NK-92 (cell line): ENCODE measurements around the gene CHD6.

Experiments
- DNase-seq: peaks from one replicate; lab custom pipeline; 2025; ENCODE audit not compliant: unreplicated experiment; lab: John Stamatoyannopoulos, UW

Gene CHD6

DNA sequence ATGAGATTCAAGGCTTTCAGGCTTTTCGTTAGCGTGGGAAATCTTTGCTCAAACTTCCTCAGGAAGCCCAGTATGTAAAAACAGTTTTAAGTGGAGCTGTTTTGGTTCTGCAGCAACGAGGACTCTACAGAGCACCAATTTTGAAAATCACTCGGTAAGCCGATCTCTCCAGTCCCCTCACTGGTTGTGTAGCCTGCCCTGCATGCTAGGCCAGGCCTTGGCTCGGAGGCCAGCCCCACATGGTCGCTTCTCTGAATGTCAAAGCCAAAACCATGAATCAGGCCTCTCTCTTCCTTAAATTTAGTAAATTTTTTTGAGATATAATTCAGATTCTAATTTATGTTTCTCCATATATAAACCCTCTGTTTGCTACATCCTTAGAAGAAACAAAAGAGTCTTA is 108.0 kb downstream of the CHD6 start:
- no peak for DNase-seq

DNA sequence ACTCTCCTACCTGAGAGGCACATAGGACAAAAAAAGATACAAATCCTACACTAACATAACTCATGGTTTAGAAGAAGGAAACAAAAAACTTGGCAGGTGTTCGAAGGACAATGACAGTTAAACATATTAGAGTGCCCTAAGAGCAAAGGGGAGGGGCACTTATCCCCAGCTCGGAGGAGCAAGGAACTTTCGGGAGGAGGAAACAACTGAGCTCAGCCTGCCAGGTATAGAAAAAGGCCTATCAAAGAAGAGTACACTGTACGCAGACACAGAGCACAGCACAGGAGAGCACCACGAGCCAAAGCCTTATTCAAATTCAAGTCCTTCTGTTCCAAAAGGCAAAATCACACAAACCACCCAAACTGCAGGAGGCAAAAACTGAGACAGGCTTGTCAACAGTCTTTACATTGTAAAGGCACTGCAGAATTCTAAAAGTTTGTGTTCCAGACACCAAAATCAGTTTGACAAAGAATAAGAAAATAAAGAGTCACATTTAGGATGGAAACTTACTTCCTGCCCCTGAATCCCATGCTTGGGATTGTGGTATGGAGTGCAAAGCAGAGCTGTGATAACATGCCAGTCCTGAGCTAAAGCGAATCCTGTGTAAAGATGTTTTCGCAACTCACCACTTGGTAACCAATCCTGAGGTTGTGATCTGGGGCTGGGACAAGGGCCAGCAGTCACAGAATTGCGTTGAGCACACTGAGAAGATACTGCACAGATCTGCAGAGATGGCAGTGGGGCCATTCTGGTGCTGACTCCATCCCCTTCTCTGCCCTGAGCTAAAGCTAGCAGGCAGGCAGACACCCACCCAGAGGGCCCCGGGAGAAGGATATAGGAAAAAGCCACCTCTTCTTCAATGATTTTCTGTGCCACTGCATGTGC is 108.6 kb downstream of the CHD6 start:
- DNase-seq, result no peak

DNA sequence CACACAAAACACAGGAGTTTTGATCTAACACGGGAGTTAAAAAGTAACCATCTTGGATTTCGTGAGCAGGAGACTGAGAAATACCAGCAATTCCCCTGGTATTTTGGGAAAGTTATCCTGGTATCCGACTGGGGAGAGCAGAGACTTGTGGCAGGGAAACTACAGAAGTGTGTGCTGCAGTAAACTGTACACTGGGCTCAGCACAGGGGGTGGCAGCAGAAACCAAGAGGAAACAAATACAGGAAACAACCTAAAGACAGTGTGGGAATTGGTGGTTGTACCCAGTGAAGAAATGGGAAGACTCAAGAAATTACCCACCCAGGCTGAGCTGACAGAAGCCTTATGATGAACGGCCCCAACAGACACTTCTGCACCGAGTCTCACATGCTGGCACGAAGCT is 109.8 kb downstream of the CHD6 start:
- no peak for DNase-seq

DNA sequence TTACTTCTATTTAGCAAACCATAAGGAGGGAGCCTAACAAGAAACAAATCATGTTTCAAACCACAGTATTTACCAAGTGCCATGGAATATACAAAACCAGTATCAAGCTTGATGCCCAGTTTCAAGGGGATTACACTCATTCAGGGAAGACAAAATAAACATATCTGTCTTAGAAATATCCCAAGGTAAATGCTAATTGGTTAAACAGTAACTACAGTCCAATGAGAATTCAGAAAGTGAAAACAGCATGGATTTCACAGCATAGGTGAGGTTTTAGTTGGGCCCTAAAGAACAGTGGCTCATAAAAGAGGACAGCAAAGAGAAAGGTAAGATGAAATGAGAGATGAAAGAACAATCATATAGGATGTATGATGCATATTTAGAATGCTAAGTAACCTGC is 110.3 kb downstream of the CHD6 start:
- DNase-seq, result no peak

DNA sequence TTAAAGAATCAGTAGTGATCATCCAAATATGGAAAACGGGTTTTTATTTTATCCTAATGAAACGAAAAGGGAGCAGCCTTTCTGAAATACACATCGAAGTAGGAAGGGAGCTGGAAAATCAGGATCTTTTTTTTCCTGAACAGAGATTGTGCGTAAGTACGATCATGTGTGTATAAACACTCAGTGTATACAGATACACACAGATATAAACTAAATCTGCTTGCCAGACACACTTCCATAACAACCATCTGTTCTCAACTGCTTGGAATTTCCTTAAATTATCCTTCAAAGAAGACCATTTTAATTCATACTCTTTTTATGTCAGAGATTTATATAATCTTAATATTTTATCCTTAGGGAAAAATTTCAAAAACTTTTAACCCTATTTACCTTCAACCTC is 110.7 kb downstream of the CHD6 start:
- DNase-seq, result no peak

DNA sequence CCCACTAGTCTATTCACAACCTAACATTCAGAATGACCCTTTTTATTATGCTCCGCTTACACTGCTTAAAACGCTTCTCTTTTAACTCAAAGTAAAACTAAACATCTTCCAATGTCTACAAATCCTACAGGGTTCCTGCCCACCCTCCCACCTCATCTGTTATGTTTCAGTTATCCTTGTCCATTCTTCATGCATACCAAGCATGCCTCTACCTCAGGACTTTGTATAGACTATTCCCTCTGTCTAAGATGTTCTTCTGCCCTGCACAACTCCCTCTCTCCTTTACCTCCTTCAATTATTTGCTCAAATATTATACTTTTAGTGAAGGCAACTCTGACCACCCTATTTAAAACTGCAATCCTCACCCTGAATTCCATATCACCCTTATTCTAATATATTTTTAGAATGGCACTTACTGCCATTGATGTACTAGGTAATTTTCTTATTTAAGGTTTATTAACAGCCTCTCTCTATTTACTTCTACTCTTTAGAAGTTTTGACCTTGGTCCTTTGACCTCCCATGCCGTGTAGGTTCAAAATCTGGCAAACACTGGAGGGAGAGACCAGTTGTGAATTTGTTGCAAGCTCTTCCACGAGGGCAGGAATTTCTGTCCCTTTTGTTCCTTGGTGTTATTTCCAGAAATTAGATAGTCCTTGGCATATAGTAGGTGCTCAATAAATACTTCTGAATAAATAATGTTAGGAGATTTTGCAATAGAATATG is 111.8 kb downstream of the CHD6 start:
- no peak for DNase-seq

DNA sequence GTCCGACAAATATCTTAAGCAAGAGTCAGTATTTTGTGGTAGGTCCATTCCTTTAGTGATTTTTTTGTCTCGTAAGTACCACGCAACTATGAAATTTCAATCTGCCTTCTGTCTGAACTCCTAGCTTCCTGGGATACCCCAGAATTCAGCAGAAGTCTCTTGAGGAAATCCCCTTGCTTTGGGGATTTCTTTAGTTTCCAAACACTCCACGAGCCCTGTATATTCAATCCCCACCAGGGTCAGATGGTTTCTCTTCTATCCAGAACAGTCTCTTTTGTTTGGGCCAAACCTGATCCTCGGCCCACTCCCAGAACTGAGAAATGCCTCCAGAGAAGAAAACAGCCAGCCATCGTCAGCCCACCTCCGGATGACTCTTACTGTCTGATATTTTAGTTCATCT is 113.0 kb downstream of the CHD6 start:
- no peak for DNase-seq

DNA sequence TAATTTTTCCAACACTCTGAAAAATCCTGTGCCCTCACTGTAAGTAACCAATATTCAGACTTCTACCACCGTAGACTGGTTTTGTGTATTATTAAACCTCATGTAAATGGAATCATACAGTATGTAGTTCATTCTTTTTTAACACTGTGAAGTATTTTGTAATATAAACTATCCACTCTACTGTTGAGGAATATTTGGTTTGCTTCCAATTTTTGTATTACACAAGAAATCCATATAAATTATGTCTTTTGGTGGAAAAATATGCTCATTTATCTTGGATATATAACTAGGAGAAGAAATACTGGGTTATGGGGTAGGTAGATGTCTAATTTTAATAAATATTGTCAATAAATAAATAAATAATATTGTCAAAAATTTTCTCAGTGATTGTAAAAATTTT is 116.8 kb downstream of the CHD6 start:
- DNase-seq, result no peak

DNA sequence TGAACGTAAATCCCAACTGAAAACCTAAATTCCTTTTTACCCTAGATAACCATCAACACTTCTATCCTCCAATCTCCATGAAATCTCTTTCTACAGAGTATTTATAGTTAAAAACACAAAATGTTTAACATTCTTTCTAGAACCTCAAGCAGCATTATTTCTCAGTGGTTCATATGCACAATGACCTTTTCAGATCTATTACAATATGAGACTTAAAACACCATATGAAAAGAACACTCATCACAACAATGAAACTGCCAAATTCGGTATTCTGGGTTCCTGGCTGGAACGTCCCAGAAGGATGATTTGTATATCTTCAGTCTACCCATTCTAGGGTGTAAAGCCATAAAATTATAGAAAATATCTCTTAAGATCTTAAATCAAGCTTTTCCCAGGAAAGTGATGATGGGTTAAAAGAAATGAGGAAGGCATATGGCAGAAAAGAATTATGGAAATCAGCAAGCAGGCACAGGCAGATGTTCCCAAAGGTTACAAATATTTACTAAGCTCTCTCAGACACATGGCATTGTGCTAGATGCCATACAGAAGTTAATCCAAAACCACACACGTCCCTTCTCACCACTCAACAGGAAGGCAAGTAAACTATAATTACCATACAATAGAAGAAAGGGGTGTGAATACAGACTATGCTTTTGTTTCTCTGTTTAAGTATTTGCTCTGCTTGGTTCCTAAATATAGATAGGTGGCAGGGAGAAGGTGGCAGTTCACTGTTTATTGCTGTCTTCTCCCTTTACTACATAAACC is 118.0 kb downstream of the CHD6 start:
- DNase-seq, result no peak

DNA sequence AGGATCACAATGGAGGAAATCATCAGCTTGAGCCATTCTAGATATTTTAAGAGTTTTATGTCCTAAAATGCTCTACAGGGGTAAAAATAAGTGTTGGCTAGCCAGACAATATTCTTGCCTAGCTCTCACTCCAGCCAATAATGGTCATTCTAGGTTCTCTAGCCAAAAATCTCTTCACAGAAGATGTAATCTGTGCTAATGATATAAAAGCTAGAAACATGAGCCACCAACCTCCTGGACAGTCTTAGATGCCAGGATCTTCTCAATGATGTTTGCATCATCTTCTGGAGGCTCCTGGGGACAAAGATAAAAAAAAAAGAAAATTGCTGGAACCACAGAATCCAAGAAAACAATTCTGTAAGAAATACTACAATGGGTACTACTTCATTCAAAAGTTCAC is 119.1 kb downstream of the CHD6 start:
- DNase-seq, result no peak

DNA sequence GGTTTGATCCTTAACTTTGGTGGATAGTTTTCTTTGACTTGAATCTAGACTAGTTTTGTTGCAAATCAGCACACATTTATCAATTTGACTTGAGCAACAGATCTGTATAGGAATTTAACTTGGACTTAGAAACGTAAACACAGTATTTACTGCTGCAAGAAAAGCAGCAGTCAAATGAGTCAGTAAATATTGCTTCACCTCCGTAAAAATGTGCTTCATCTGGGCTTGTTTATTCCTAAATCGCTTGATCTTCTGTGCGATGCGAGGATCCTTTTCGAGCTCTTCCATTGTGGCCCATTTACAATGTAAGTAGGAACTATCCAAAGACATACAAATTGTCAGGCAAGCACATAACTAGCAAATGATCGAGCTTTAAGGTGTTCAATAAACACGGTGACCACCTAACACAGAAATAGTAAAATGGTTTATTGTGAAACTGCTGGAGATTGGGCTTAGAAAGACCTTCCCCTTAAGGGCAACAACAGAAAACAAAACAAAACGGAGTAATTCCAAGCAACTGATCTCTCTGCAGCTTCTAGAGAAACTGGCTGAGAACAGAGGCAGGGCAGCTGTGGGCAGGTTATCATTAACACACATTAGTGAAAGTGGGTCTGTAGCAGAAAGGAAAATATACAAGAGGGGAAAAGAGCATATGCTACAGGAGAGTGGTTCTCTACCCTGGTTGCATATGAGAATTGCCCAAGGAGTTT is 120.8 kb downstream of the CHD6 start:
- no peak for DNase-seq

DNA sequence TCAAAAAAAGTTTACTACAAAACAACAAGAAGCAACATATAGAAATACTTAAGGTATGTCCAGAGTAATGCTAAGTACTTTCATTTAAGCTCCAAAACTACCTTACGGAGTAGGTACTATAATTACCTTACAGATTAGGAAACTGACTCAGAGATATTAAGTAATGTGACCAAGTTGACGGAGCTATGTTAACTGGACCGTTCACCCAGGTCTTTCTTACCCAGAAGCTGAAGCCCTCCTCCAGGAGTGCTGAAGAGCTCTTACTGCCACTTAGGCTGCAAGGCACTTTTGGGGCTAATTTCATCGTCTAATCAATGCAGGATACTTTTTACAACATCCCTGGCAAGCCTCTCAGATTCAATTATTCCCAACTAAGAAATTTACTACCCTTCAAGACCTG is 123.7 kb downstream of the CHD6 start:
- DNase-seq, result no peak

DNA sequence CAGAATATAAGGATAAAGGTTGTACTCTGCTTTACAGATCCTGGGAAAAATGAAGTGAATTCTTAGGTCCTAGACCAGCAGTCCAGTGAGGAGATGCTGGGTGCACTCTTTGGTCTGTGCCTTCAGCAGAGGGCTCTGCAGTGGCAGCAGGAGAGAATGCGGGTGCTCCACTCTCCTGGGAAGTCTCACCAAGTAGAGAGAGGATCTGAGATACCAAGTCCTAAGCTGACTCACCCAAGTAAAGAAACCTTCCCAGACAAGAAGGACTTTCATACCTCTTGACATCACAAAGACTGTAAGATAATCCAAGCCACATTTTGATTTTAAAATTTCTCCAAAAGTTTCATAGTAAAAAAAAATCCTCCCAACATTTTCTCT is 134.6 kb downstream of the CHD6 start:
- no peak for DNase-seq

DNA sequence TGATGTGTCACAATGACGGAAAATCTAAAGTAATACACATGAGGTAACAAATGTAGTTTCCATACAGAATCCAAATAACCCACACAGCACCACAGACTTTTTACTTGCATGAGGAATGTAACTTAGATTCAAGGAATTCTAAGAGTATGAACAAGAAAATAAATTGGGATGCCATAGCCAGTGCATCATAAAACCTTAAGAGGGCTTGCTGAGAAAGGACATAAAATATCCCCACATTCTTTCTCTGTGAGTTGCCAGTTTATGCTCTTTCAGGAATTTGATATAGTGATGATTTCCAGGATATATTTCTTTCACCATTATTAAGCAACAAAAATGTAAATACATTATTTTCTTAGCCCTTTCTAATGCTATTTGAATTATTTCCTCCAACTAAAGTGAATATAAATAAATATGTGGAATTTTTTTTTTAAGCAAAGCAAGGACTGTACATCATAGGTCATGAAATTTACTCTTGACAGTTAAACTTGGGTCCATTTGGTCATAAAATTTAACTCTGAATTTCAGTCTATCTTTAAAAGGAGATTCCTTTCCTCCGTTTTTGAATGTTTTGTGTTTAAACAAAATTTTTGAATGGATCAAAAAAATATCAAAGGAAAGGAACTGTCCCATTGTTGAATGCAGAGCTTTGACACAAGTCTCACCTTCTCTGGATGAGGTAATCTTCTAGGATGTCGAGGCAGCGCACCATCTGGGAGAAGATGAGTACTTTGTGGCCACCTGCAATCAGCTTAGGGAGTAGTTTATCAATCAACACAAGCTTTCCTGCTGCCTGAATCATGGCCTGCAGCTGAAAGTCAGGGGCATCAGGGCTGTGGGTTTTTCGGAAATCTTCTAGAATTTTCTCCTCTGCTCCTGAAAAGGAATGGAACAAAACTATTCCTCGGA is 135.3 kb downstream of the CHD6 start:
- no peak for DNase-seq

DNA sequence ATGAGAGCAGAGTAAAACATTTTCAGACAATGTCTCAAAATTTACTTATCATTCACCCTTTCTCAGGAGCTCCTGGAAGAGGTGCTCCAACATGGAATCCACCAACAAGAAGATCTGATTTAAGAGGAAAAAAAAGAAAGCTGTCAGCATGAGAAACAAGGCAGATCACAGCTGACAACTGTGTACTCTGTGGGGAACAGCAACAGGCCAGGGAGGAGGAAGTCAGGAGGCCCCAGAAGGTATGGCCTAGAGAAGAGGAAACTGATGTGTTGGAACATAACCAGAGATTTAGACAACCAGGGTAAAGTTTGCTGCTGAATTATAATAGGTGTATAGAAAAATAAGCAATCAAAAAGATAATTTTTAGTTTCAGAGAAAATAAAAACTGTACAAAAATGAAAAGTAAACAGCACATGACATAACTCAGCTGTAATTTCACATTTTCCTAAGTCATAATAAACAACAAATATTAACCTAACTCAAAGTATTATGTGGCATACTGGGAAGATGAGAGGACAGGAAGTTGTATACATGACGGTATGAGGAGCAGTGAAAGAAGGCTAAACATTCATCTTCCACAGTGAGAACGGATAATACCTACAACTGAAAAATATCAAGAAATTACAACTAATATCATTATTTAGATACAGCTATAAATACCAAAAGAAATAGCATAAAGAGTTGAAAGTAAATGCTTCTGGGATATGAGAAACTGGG is 138.0 kb downstream of the CHD6 start:
- no peak for DNase-seq

DNA sequence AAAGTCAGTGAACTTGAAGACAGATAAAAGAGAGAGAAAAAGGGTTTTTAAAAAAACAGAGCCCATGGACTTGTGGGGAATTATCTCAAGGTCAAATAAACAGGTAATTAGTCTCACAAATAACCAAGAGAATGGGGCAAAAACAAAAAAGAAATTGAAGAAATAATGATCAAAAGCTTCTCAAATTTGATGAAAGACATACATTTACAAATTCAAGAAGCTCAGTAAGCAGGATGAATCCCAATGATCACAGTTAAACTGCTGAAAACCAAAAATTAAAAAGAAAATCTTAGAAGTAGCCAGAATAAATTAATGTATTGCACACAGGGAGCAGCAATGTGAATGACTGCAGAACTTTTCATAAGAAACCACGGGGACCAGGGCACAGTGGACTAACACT is 139.1 kb downstream of the CHD6 start:
- no peak for DNase-seq

DNA sequence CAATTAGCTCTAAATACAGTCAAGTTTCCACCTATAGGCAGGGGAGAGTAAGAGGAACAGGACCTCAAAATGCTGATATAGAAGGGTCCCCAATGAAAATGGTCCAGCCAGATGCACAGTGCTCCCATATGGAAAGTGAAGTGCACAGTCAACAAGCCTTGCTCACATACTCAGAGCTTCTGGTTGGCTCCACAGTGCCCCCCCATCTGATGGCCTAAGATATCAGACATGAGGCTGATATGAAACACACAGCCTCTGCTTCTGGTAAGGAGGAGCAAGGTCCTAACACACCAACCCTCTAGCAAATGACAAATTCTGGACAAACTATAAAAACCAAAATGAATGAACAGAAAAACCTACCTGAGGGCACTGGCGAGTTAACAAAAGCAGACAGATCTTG is 140.2 kb downstream of the CHD6 start:
- DNase-seq, result no peak

DNA sequence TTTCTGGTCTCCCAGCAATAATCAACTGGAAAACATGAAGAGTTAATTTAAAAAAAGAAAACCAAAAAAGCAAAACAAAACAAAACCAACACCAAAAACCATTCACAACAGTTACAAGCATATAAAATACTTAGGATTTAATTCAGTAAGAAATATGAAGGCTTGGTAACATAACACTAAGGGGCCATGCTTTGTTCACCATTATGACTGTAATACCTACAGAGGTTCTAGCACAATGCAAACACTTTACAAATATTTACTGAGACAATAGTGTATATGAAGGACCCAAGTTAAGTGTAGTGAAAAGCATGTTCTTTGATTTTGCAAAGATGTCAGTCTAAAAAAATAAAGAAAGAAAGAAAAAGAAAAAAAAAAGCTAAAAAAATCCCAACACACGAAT is 141.7 kb downstream of the CHD6 start:
- DNase-seq, result no peak

DNA sequence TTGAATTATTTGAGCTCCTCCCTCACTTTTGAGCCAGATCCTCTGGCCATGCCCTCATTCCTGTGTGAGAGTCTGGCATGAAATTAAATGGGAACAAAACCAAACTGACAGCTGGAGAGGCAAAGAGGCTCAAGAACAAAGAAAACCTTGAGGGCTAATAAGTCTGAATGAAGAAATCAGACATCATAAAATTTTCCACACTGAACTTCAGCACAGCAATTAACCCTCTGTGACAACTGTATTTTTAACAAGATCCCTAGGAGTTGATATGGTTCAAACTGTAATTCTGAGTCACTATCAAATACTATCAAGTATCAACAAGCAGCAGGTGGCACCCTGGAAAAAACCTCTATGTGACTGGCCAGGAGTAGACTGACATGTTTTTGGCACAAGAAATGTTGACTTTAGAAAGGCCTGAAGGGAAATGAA is 142.2 kb downstream of the CHD6 start:
- DNase-seq, result no peak

DNA sequence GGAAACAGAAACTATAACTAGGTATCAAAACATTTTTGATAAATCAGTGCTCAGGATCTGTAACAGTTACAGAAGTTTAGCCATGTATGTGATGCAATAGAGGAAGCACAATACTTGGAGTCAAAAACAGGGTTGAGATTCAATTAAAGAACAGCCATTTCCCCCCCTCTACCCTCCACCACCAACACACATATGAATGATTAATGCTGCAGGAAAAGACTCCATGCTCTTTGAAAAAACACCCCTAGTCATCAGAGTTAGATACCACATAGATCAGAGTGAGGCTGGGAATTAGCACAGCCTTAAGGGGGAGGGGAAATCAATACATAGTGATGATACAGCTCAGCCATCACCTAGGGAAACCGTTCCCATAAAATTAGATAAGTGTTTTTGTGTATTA is 142.7 kb downstream of the CHD6 start:
- DNase-seq, result no peak
